Peyer's patch (tissue), 4 donors: Measurements from ENCODE around the gene KATNAL1.

Source experiments
- CTCF ChIP-seq, 6 experiments: fragments of 450-650 bp in 4 of 6; fragments of 200-600 bp in 2 of 6; sonication (generic) in 1 of 6; IDR thresholded peaks; one replicate each; pipeline ENCODE4 v1.5.1; 2017 to 2019; ENCODE audit warnings: antibody characterized with exemption in 6 of 6, mild to moderate bottlenecking in 3 of 6, moderate library complexity in 1 of 6
- POLR2A ChIP-seq, 2 donors: fragments of 450-650 bp; IDR thresholded peaks; one replicate each; pipeline ENCODE4 v1.5.1; 2017; ENCODE audit warnings: antibody characterized with exemption in 2 of 2, mild to moderate bottlenecking in 2 of 2, moderate library complexity in 2 of 2

- TF ChIP-seq CTCF (IDR thresholded peaks at IDR 0.05), result no peak
- TF ChIP-seq POLR2A (IDR thresholded peaks at IDR 0.05), result no peak
These were observed 134.1 kb downstream of the KATNAL1 start for GRCh38 chr13:30173303-30173610.
